ENCODE results near the gene TMEM8B.

DNA sequence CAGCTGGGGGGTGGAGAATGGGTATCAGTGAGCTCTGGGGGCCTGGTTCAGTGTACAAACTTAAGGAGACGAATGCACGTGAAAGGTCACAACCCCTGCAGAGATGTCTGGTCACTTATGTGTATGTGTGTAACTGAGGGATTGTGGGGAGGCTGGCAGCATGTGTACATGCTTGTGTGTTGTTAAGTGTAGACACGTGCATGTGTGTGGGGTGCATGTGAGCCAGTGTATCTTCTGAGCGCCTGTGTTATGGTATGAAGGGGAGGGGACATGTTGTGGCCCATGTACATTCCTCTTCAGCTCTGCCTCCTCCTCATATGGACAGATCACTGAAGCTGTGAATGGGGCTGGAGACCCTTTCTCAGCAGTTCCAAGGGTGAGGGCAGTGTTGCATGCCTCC is 2.0 kb downstream of the TMEM8B start:
- TF ChIP-seq, protein P1, sequence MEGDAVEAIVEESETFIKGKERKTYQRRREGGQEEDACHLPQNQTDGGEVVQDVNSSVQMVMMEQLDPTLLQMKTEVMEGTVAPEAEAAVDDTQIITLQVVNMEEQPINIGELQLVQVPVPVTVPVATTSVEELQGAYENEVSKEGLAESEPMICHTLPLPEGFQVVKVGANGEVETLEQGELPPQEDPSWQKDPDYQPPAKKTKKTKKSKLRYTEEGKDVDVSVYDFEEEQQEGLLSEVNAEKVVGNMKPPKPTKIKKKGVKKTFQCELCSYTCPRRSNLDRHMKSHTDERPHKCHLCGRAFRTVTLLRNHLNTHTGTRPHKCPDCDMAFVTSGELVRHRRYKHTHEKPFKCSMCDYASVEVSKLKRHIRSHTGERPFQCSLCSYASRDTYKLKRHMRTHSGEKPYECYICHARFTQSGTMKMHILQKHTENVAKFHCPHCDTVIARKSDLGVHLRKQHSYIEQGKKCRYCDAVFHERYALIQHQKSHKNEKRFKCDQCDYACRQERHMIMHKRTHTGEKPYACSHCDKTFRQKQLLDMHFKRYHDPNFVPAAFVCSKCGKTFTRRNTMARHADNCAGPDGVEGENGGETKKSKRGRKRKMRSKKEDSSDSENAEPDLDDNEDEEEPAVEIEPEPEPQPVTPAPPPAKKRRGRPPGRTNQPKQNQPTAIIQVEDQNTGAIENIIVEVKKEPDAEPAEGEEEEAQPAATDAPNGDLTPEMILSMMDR (IDR thresholded peaks at IDR 0.05; ENCODE audit: low read depth, low read length, poor library complexity, severe bottlenecking) = no peak
- TF ChIP-seq EZH2phosphoT487 (IDR thresholded peaks at IDR 0.05; ENCODE audit: borderline replicate concordance, low read length) = no peak

All from DOHH2 (cell line).